Measurements from ENCODE around the gene ZKSCAN4.

Gene ZKSCAN4

GRCh38 chr6:28266962-28267694 is 15.1 kb upstream of the ZKSCAN4 start, which contains the start of gene ZSCAN26:
TSS of gene ZSCAN26 (plus strand) at chr6:28267143. CDS start at chr6:28271920, 4,777 bp downstream.
- H3K27me3 ChIP-seq (ENCODE audit: control insufficient read depth, insufficient read depth, low read length) = no peaks in the 10 kb centered on the region
- peak within 1 kb of the TSS; percentile 93 for H3K4me3 ChIP-seq (ENCODE audit: low read length)
- peak within 1 kb of the TSS; percentile 75 for H3K9ac ChIP-seq (ENCODE audit: low read length)
- no peaks in the 10 kb centered on the region for H3K9me3 ChIP-seq (ENCODE audit: control insufficient read depth, low read length)
- no peaks in the 10 kb centered on the region for H3K36me3 ChIP-seq (ENCODE audit: control insufficient read depth, insufficient read depth, low read length)
- H3K4me1 ChIP-seq (ENCODE audit: control insufficient read depth, insufficient read depth, low read length) = peaks cover 8% of the 10 kb centered on the region

- H3K9me3 ChIP-seq (ENCODE audit: control insufficient read depth, low read length) = no peaks in the 10 kb centered on the region
- H3K4me1 ChIP-seq (ENCODE audit: control insufficient read depth, insufficient read depth, low read length) = peaks cover 8% of the 10 kb centered on the region
- H3K36me3 ChIP-seq (ENCODE audit: control insufficient read depth, insufficient read depth, low read length) = no peaks in the 10 kb centered on the region
- H3K9ac ChIP-seq (ENCODE audit: low read length) = peak overlapping the region; percentile 75
- no peaks in the 10 kb centered on the region for H3K27me3 ChIP-seq (ENCODE audit: control insufficient read depth, insufficient read depth, low read length)
- H3K4me3 ChIP-seq (ENCODE audit: low read length) = peak overlapping the region; percentile 93
Observed at GRCh38 chr6:28266563-28266961, 14.5 kb upstream of the ZKSCAN4 start.

GRCh38 chr6:28264834-28265401 is 12.8 kb upstream of the ZKSCAN4 start:
- peaks cover 8% of the 10 kb centered on the region for H3K4me1 ChIP-seq (ENCODE audit: control insufficient read depth, insufficient read depth, low read length)
- H3K9me3 ChIP-seq (ENCODE audit: control insufficient read depth, low read length) = no peaks in the 10 kb centered on the region
- no peaks in the 10 kb centered on the region for H3K36me3 ChIP-seq (ENCODE audit: control insufficient read depth, insufficient read depth, low read length)
- no peak overlapping the region for H3K9ac ChIP-seq (ENCODE audit: low read length)
- H3K27me3 ChIP-seq (ENCODE audit: control insufficient read depth, insufficient read depth, low read length) = no peaks in the 10 kb centered on the region
- H3K4me3 ChIP-seq (ENCODE audit: low read length) = no peak overlapping the region

- Histone ChIP-seq H3K4me1 (ENCODE audit: control insufficient read depth, insufficient read depth, low read length) (peaks cover 14% of the 10 kb centered on the region), H3K4me3 (ENCODE audit: low read length) (no peak overlapping the region), H3K9me3 (ENCODE audit: control insufficient read depth, low read length) (peaks cover 5% of the 10 kb centered on the region), H3K27me3 (ENCODE audit: control insufficient read depth, insufficient read depth, low read length) (peaks cover 7% of the 10 kb centered on the region), H3K36me3 (ENCODE audit: control insufficient read depth, insufficient read depth, low read length) (no peaks in the 10 kb centered on the region), H3K9ac (ENCODE audit: low read length) (no peak overlapping the region)
Observed at GRCh38 chr6:28263922-28264321, 11.9 kb upstream of the ZKSCAN4 start.

GRCh38 chr6:28258877-28259777 is 7.1 kb upstream of the ZKSCAN4 start, which contains the start of gene NKAPL:
TSS of gene NKAPL (plus strand) at chr6:28259297. CDS start at chr6:28259372, 75 bp downstream.
- Histone ChIP-seq H3K36me3 (ENCODE audit: control insufficient read depth, insufficient read depth, low read length) (no peaks in the 10 kb centered on the region), H3K9ac (ENCODE audit: low read length) (no peak within 1 kb of the TSS), H3K9me3 (ENCODE audit: control insufficient read depth, low read length) (peaks cover 5% of the 10 kb centered on the region), H3K27me3 (ENCODE audit: control insufficient read depth, insufficient read depth, low read length) (peaks cover 10% of the 10 kb centered on the region), H3K4me3 (ENCODE audit: low read length) (peak within 1 kb of the TSS; percentile 22), H3K4me1 (ENCODE audit: control insufficient read depth, insufficient read depth, low read length) (peaks cover 6% of the 10 kb centered on the region)

GRCh38 chr6:28257042-28257441 is 5.0 kb upstream of the ZKSCAN4 start:
- H3K4me3 ChIP-seq (ENCODE audit: low read length) = no peak overlapping the region
- H3K9ac ChIP-seq (ENCODE audit: low read length) = no peak overlapping the region
- H3K4me1 ChIP-seq (ENCODE audit: control insufficient read depth, insufficient read depth, low read length) = peaks cover 13% of the 10 kb centered on the region
- peaks cover 5% of the 10 kb centered on the region for H3K9me3 ChIP-seq (ENCODE audit: control insufficient read depth, low read length)
- no peaks in the 10 kb centered on the region for H3K36me3 ChIP-seq (ENCODE audit: control insufficient read depth, insufficient read depth, low read length)
- H3K27me3 ChIP-seq (ENCODE audit: control insufficient read depth, insufficient read depth, low read length) = peaks cover 10% of the 10 kb centered on the region

GRCh38 chr6:28254121-28254519 is 2.1 kb upstream of the ZKSCAN4 start:
- H3K36me3 ChIP-seq (ENCODE audit: control insufficient read depth, insufficient read depth, low read length) = no peaks in the 10 kb centered on the region

GRCh38 chr6:28251661-28252008 is 434 bp downstream of the ZKSCAN4 start:
- Histone ChIP-seq H3K4me1 (ENCODE audit: control insufficient read depth, insufficient read depth, low read length) (peaks cover 15% of the 10 kb centered on the region), H3K36me3 (ENCODE audit: control insufficient read depth, insufficient read depth, low read length) (no peaks in the 10 kb centered on the region), H3K9ac (ENCODE audit: low read length) (peak overlapping the region; percentile 80), H3K4me3 (ENCODE audit: low read length) (peak overlapping the region; percentile 98), H3K27me3 (ENCODE audit: control insufficient read depth, insufficient read depth, low read length) (peaks cover 3% of the 10 kb centered on the region), H3K9me3 (ENCODE audit: control insufficient read depth, low read length) (no peaks in the 10 kb centered on the region)

More at GRCh38 chr6:28254121-28254519, 2.1 kb upstream of the ZKSCAN4 start:
- no peak overlapping the region for H3K9ac ChIP-seq (ENCODE audit: low read length)
- no peaks in the 10 kb centered on the region for H3K9me3 ChIP-seq (ENCODE audit: control insufficient read depth, low read length)
- peaks cover 4% of the 10 kb centered on the region for H3K27me3 ChIP-seq (ENCODE audit: control insufficient read depth, insufficient read depth, low read length)
- peaks cover 16% of the 10 kb centered on the region for H3K4me1 ChIP-seq (ENCODE audit: control insufficient read depth, insufficient read depth, low read length)
- no peak overlapping the region for H3K4me3 ChIP-seq (ENCODE audit: low read length)

GRCh38 chr6:28250747-28251146 is 1.3 kb downstream of the ZKSCAN4 start:
- H3K4me3 ChIP-seq (ENCODE audit: low read length) = no peak overlapping the region
- peaks cover 15% of the 10 kb centered on the region for H3K4me1 ChIP-seq (ENCODE audit: control insufficient read depth, insufficient read depth, low read length)
- H3K9ac ChIP-seq (ENCODE audit: low read length) = no peak overlapping the region
- H3K9me3 ChIP-seq (ENCODE audit: control insufficient read depth, low read length) = no peaks in the 10 kb centered on the region
- H3K27me3 ChIP-seq (ENCODE audit: control insufficient read depth, insufficient read depth, low read length) = peaks cover 3% of the 10 kb centered on the region
- no peaks in the 10 kb centered on the region for H3K36me3 ChIP-seq (ENCODE audit: control insufficient read depth, insufficient read depth, low read length)

GRCh38 chr6:28248916-28249315 is 3.2 kb downstream of the ZKSCAN4 start:
- no peak overlapping the region for H3K9ac ChIP-seq (ENCODE audit: low read length)
- H3K36me3 ChIP-seq (ENCODE audit: control insufficient read depth, insufficient read depth, low read length) = peaks cover 6% of the 10 kb centered on the region
- no peaks in the 10 kb centered on the region for H3K9me3 ChIP-seq (ENCODE audit: control insufficient read depth, low read length)

GRCh38 chr6:28245206-28245941 is 6.7 kb downstream of the ZKSCAN4 start:
- Histone ChIP-seq H3K4me3 (ENCODE audit: low read length) (no peak overlapping the region), H3K4me1 (ENCODE audit: control insufficient read depth, insufficient read depth, low read length) (peaks cover under 1% of the 10 kb centered on the region), H3K9me3 (ENCODE audit: control insufficient read depth, low read length) (no peaks in the 10 kb centered on the region), H3K27me3 (ENCODE audit: control insufficient read depth, insufficient read depth, low read length) (no peaks in the 10 kb centered on the region), H3K9ac (ENCODE audit: low read length) (no peak overlapping the region), H3K36me3 (ENCODE audit: control insufficient read depth, insufficient read depth, low read length) (peaks cover 6% of the 10 kb centered on the region)

More at GRCh38 chr6:28248916-28249315, 3.2 kb downstream of the ZKSCAN4 start:
- H3K27me3 ChIP-seq (ENCODE audit: control insufficient read depth, insufficient read depth, low read length) = no peaks in the 10 kb centered on the region
- peaks cover 15% of the 10 kb centered on the region for H3K4me1 ChIP-seq (ENCODE audit: control insufficient read depth, insufficient read depth, low read length)
- no peak overlapping the region for H3K4me3 ChIP-seq (ENCODE audit: low read length)
